Cardiac fibroblast (primary cell): ENCODE results near the gene SKI.
A peak's percentile ranks its signal among the peaks of the same experiment; 100 is the strongest.

ENCODE experiments used
- DNase-seq, 2 donors: peaks; one replicate each; pipeline versions ENCODE4 v3.0.0 to v3.0.0-alpha.2; 2010; ENCODE audit warnings: low read depth in 2 of 2
- H3K4me3 ChIP-seq, 2 donors: replicated peaks in 1 of 2; 1 replicate in 1 of 2; 2 replicates in 1 of 2; pipeline ENCODE4 v1.5.1; 2011; ENCODE audit warnings: low read depth in 2 of 2, low read length in 2 of 2, mild to moderate bottlenecking in 2 of 2, moderate library complexity in 1 of 2
- TF ChIP-seq, protein P1 (sequence below): IDR thresholded peaks from one replicate; pipeline ENCODE4 v1.5.1; 2011; ENCODE audit warnings: low read depth, mild to moderate bottlenecking, low read length, inconsistent platforms

Gene SKI

GRCh38 chr1:2266301-2266975 is 38.3 kb downstream of the SKI start:
- DNase-seq: peak in 1 of 2 donors; percentile 36
- no peak overlapping the region for H3K4me3 ChIP-seq
- TF ChIP-seq, protein P1, sequence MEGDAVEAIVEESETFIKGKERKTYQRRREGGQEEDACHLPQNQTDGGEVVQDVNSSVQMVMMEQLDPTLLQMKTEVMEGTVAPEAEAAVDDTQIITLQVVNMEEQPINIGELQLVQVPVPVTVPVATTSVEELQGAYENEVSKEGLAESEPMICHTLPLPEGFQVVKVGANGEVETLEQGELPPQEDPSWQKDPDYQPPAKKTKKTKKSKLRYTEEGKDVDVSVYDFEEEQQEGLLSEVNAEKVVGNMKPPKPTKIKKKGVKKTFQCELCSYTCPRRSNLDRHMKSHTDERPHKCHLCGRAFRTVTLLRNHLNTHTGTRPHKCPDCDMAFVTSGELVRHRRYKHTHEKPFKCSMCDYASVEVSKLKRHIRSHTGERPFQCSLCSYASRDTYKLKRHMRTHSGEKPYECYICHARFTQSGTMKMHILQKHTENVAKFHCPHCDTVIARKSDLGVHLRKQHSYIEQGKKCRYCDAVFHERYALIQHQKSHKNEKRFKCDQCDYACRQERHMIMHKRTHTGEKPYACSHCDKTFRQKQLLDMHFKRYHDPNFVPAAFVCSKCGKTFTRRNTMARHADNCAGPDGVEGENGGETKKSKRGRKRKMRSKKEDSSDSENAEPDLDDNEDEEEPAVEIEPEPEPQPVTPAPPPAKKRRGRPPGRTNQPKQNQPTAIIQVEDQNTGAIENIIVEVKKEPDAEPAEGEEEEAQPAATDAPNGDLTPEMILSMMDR: no peak

GRCh38 chr1:2267051-2267830 is 39.1 kb downstream of the SKI start:
- TF ChIP-seq, protein P1: no peak

DNA sequence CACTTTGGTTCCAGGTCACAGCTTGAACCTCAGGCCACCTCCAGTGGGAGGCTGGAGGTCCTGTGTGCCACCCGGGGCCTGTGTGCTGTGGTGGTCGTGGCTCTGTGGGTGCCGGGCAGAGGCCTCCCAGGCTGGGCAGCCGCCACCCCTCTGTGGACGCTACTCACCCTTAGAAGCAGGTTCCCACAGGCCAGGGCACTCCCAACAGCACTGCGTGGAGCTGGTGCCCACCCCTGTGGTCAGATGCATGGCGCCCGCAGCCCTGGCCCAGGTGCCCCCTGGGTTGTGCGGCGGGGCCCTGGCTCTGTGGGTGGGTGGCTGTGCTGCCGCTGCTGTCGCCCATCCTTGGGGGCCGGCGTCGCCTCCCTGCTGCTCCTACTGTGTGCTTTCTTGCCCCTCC is 39.7 kb downstream of the SKI start:
- TF ChIP-seq, protein P1: no peak
- DNase-seq: no peak
- H3K4me3 ChIP-seq: no peak overlapping the region

More at GRCh38 chr1:2267051-2267830, 39.1 kb downstream of the SKI start:
- H3K4me3 ChIP-seq: no peak overlapping the region
- no peak for DNase-seq

GRCh38 chr1:2268285-2269056 is 40.4 kb downstream of the SKI start:
- TF ChIP-seq, protein P1: no peak
- H3K4me3 ChIP-seq: no peak overlapping the region
- no peak for DNase-seq

DNA sequence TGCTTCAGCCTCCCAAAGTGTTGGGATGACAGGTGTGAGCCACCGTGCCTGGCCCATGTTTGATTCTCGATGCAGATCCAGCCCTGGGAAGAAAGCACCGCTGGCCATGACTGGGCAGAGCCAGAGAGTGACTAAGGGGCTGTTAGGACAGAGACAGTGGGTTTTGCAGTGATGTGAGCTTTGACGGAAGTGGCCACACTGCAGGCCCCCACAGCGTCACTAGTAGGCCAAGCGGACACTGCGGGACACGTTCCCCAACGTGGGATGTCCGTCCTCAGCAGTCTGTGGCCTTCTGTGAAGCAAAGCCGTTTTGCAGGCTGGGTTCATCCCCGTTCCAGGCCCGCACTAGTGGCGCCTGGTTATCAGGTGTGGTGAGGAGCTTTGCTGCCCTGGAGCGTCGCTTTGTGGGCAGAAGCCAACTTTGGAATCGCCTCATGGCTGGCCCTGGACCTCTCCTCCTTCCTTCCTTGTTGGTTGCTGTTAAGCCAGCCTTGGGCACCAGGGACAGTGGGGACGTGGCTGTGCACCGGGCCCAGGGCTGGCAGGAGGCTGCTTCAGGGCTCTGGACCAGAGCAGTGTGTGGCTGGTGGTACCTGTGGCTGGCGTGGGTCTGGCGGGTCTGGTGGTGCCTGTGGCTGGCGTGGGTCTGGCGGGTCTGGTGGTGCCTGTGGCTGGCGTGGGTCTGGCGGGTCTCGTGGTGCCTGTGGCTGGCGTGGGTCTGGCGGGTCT is 41.2 kb downstream of the SKI start:
- DNase-seq: no peak
- H3K4me3 ChIP-seq: no peak overlapping the region
- TF ChIP-seq, protein P1: no peak

DNA sequence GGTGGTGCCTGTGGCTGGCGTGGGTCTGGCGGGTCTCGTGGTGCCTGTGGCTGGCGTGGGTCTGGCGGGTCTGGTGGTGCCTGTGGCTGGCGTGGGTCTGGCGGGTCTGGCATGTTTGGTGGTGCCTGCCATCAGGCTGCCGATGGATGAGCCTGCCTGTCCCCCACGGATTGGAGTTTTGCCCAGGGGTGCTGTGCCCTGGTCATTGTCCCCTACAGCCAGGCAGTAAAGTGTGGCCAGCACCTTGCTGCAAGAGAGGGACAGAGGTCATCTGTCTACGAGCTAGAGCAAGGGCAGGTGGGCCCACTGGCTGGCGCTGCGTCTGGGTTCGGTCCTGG is 41.8 kb downstream of the SKI start:
- no peak overlapping the region for H3K4me3 ChIP-seq
- DNase-seq: no peak
- TF ChIP-seq, protein P1: no peak
